DMS153 treated with DMSO at 0.1 percent for 48 hours (cell line): ENCODE data around the gene ENTR1.

Experiments used
- DNase-seq: peaks from one replicate; lab custom pipeline; 2025; ENCODE audit not compliant: unreplicated experiment; lab: John Stamatoyannopoulos, UW

Gene ENTR1

GRCh38 chr9:136378170-136379002 lies 32.0 kb downstream of the ENTR1 start:
- DNase-seq = no peak

GRCh38 chr9:136377341-136378169 lies 32.9 kb downstream of the ENTR1 start:
- DNase-seq = no peak

- DNase-seq = no peak
These were observed 34.0 kb downstream of the ENTR1 start for GRCh38 chr9:136376457-136376856.

GRCh38 chr9:136375096-136375495 lies 35.3 kb downstream of the ENTR1 start:
- no peak for DNase-seq

GRCh38 chr9:136374183-136374575 lies 36.2 kb downstream of the ENTR1 start:
- no peak for DNase-seq

- no peak for DNase-seq
These were observed 36.9 kb downstream of the ENTR1 start, which contains the start of gene CARD9 for GRCh38 chr9:136373300-136374182. Gene CARD9, minus strand, starts transcription at chr9:136373669. Its CDS starts 1,591 bp downstream, at chr9:136372078.

- no peak for DNase-seq
These were observed 37.7 kb downstream of the ENTR1 start for GRCh38 chr9:136372561-136373299.

GRCh38 chr9:136372006-136372405 lies 38.4 kb downstream of the ENTR1 start:
- DNase-seq = no peak

- DNase-seq = no peak
These were observed 38.9 kb downstream of the ENTR1 start for GRCh38 chr9:136371533-136371880.

GRCh38 chr9:136370687-136371532 lies 39.5 kb downstream of the ENTR1 start:
- DNase-seq = no peak

GRCh38 chr9:136370037-136370436 lies 40.4 kb downstream of the ENTR1 start:
- no peak for DNase-seq

GRCh38 chr9:136368190-136368589 lies 42.2 kb downstream of the ENTR1 start:
- no peak for DNase-seq

- DNase-seq = no peak
These were observed 42.9 kb downstream of the ENTR1 start for GRCh38 chr9:136367296-136368145.

GRCh38 chr9:136366826-136367225 lies 43.6 kb downstream of the ENTR1 start:
- no peak for DNase-seq

- DNase-seq = no peak
These were observed 44.6 kb downstream of the ENTR1 start for GRCh38 chr9:136365775-136366222.

GRCh38 chr9:136364942-136365774 lies 45.3 kb downstream of the ENTR1 start:
- no peak for DNase-seq

GRCh38 chr9:136363949-136364748 lies 46.3 kb downstream of the ENTR1 start:
- DNase-seq = no peak
